Ishikawa (cell line): Measurements from ENCODE around the gene GLIS2.

Experiments
- CREB1 ChIP-seq: IDR thresholded peaks from 2 replicates; pipeline ENCODE4 v1.6.1; 2012; ENCODE audit warnings: low read depth
- EGR1 ChIP-seq: IDR thresholded peaks from 2 replicates; pipeline ENCODE4 v1.6.1; 2012
- EP300 ChIP-seq: IDR thresholded peaks from 2 replicates; pipeline ENCODE4 v1.6.1; 2012; ENCODE audit warnings: borderline replicate concordance
- FOXM1 ChIP-seq: IDR thresholded peaks from 2 replicates; pipeline ENCODE4 v1.6.1; 2012; ENCODE audit warnings: low read depth, borderline replicate concordance
- NFIC ChIP-seq: IDR thresholded peaks from 2 replicates; pipeline ENCODE4 v1.6.1; 2012
- RAD21 ChIP-seq: IDR thresholded peaks from 2 replicates; pipeline ENCODE4 v1.6.1; 2012; ENCODE audit warnings: low read depth
- TAF1 ChIP-seq: IDR thresholded peaks from 2 replicates; pipeline ENCODE4 v1.6.1; 2012; ENCODE audit warnings: low read depth, mild to moderate bottlenecking
- TCF12 ChIP-seq: IDR thresholded peaks from 2 replicates; pipeline ENCODE4 v1.6.1; 2012; ENCODE audit warnings: low read depth
- YY1 ChIP-seq: IDR thresholded peaks from 2 replicates; pipeline ENCODE4 v1.6.1; 2012; ENCODE audit warnings: low read depth
- ZBTB7A ChIP-seq: IDR thresholded peaks from 2 replicates; pipeline ENCODE4 v1.6.1; 2012; ENCODE audit warnings: low read depth

GRCh38 chr16:4321286-4322120 lies 5.6 kb downstream of the GLIS2 start:
- no peak for TF ChIP-seq EGR1
- no peak for TF ChIP-seq RAD21
- TF ChIP-seq YY1, result no peak
- TF ChIP-seq FOXM1, result no peak
- TF ChIP-seq NFIC, result no peak
- TF ChIP-seq TCF12, result peak; percentile 60; the same call in 1 of the 2 replicates
- TF ChIP-seq ZBTB7A, result peak; percentile 48; the same call in 1 of the 2 replicates
- TF ChIP-seq EP300, result no peak
- TF ChIP-seq TAF1, result no peak
- no peak for TF ChIP-seq CREB1
